Measurements from ENCODE around the gene RPAP3. TPM values are rescaled to one million over a fixed set of nuclear protein-coding genes. Genes with fewer than 3 reads are reported as not detected.

RPAP3 gene
- total and polyA plus RNA-seq, 2 experiments from 2014 or later: 31.4 to 69.9 TPM

DNA sequence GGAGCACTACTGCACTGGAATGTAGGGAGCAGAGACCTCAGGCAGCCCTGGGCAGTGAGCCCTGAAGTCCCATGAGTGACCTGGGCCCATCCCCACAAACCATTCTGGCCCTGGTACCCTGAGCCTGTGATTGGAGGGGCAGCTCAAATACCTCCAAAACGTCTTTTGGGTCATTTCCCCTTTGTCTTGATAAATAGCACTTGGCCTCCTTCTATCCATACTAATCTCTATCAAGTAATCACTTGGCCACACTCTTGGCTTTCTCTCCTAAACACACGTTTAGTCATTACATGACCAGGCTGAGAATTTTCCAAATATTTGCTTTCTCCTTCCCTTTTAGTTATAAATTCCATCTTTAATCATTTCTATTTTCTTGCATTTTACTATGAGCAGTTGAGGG, 91.3 kb downstream of the RPAP3 start (continued):
- TF ChIP-seq, protein P1, sequence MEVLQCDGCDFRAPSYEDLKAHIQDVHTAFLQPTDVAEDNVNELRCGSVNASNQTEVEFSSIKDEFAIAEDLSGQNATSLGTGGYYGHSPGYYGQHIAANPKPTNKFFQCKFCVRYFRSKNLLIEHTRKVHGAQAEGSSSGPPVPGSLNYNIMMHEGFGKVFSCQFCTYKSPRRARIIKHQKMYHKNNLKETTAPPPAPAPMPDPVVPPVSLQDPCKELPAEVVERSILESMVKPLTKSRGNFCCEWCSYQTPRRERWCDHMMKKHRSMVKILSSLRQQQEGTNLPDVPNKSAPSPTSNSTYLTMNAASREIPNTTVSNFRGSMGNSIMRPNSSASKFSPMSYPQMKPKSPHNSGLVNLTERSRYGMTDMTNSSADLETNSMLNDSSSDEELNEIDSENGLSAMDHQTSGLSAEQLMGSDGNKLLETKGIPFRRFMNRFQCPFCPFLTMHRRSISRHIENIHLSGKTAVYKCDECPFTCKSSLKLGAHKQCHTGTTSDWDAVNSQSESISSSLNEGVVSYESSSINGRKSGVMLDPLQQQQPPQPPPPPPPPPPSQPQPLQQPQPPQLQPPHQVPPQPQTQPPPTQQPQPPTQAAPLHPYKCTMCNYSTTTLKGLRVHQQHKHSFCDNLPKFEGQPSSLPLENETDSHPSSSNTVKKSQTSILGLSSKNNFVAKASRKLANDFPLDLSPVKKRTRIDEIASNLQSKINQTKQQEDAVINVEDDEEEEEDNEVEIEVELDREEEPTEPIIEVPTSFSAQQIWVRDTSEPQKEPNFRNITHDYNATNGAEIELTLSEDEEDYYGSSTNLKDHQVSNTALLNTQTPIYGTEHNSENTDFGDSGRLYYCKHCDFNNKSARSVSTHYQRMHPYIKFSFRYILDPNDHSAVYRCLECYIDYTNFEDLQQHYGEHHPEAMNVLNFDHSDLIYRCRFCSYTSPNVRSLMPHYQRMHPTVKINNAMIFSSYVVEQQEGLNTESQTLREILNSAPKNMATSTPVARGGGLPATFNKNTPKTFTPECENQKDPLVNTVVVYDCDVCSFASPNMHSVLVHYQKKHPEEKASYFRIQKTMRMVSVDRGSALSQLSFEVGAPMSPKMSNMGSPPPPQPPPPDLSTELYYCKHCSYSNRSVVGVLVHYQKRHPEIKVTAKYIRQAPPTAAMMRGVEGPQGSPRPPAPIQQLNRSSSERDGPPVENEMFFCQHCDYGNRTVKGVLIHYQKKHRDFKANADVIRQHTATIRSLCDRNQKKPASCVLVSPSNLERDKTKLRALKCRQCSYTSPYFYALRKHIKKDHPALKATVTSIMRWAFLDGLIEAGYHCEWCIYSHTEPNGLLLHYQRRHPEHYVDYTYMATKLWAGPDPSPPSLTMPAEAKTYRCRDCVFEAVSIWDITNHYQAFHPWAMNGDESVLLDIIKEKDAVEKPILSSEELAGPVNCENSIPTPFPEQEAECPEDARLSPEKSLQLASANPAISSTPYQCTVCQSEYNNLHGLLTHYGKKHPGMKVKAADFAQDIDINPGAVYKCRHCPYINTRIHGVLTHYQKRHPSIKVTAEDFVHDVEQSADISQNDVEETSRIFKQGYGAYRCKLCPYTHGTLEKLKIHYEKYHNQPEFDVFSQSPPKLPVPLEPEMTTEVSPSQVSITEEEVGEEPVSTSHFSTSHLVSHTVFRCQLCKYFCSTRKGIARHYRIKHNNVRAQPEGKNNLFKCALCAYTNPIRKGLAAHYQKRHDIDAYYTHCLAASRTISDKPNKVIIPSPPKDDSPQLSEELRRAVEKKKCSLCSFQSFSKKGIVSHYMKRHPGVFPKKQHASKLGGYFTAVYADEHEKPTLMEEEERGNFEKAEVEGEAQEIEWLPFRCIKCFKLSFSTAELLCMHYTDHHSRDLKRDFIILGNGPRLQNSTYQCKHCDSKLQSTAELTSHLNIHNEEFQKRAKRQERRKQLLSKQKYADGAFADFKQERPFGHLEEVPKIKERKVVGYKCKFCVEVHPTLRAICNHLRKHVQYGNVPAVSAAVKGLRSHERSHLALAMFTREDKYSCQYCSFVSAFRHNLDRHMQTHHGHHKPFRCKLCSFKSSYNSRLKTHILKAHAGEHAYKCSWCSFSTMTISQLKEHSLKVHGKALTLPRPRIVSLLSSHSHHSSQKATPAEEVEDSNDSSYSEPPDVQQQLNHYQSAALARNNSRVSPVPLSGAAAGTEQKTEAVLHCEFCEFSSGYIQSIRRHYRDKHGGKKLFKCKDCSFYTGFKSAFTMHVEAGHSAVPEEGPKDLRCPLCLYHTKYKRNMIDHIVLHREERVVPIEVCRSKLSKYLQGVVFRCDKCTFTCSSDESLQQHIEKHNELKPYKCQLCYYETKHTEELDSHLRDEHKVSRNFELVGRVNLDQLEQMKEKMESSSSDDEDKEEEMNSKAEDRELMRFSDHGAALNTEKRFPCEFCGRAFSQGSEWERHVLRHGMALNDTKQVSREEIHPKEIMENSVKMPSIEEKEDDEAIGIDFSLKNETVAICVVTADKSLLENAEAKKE (CRISPR knock-in tag; IDR thresholded peaks at IDR 0.05): no peak

DNA sequence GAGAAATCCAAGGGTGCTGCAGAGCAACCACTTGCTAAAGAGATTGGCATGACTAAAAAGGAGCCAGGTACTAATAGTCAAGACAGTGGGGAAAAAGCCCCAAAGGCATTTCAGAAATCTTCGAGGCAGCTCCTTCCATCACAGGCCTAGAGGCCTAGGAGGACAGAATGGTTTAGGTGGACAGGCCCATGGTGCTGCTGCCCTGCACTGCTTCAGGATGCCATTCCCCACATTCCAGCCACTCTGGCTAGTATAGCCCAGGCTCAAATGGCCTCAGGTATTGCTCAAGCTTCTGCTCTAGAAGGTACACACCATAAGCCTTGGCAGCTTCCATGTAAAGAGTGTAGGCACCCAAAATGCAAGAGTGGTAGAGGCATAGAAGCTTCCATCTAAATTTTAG, 92.9 kb downstream of the RPAP3 start:
- H3K4me2 ChIP-seq: no peak overlapping the region
- H3F3A ChIP-seq (replicated peaks; ENCODE audit: low read depth): no peaks in the 10 kb centered on the region
- H3K9me3 Mint-ChIP-seq: peaks cover 46% of the 10 kb centered on the region
- no peaks in the 10 kb centered on the region for H3K4me1 ChIP-seq (ENCODE audit: insufficient read depth)
- no peaks in the 10 kb centered on the region for H4K20me1 ChIP-seq (replicated peaks; ENCODE audit: insufficient read depth)
- DNase-seq (ENCODE audit: low spot score) (peak; percentile 20), ATAC-seq (no peak)
- H3K36me3 Mint-ChIP-seq (ENCODE audit: low read depth): peaks cover 51% of the 10 kb centered on the region
- no peak overlapping the region for H3K4me3 Mint-ChIP-seq
- no peak overlapping the region for H3K27ac ChIP-seq (ENCODE audit: low read depth)
- 0 out of 3 replicates have a peak, but pooled peaks cover 4% of the 10 kb centered on the region for H3K4me1 Mint-ChIP-seq
- no peak overlapping the region for H2AFZ ChIP-seq
- H3K79me2 ChIP-seq (replicated peaks; ENCODE audit: insufficient read depth): no peaks in the 10 kb centered on the region
- no peaks in the 10 kb centered on the region for H3K27me3 ChIP-seq (ENCODE audit: insufficient read depth)
- H3K27me3 Mint-ChIP-seq (ENCODE audit: insufficient read depth, low read depth, poor library complexity): peaks cover 5% of the 10 kb centered on the region
- no peaks in the 10 kb centered on the region for H3K9me2 ChIP-seq (ENCODE audit: insufficient read depth)
- H3K27ac Mint-ChIP-seq: no peak overlapping the region
- no peaks in the 10 kb centered on the region; the same call in none of the 2 replicates for H3K36me3 ChIP-seq (ENCODE audit: insufficient read depth)
- H3K4me3 ChIP-seq: no peak overlapping the region
- TF ChIP-seq EZH2 (IDR thresholded peaks at IDR 0.05; ENCODE audit: low read depth, unreplicated experiment): no peak
- TF ChIP-seq, protein P2, sequence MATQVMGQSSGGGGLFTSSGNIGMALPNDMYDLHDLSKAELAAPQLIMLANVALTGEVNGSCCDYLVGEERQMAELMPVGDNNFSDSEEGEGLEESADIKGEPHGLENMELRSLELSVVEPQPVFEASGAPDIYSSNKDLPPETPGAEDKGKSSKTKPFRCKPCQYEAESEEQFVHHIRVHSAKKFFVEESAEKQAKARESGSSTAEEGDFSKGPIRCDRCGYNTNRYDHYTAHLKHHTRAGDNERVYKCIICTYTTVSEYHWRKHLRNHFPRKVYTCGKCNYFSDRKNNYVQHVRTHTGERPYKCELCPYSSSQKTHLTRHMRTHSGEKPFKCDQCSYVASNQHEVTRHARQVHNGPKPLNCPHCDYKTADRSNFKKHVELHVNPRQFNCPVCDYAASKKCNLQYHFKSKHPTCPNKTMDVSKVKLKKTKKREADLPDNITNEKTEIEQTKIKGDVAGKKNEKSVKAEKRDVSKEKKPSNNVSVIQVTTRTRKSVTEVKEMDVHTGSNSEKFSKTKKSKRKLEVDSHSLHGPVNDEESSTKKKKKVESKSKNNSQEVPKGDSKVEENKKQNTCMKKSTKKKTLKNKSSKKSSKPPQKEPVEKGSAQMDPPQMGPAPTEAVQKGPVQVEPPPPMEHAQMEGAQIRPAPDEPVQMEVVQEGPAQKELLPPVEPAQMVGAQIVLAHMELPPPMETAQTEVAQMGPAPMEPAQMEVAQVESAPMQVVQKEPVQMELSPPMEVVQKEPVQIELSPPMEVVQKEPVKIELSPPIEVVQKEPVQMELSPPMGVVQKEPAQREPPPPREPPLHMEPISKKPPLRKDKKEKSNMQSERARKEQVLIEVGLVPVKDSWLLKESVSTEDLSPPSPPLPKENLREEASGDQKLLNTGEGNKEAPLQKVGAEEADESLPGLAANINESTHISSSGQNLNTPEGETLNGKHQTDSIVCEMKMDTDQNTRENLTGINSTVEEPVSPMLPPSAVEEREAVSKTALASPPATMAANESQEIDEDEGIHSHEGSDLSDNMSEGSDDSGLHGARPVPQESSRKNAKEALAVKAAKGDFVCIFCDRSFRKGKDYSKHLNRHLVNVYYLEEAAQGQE (IDR thresholded peaks at IDR 0.05; ENCODE audit: unreplicated experiment): no peak
- TF ChIP-seq EZH2phosphoT487 (IDR thresholded peaks at IDR 0.05; ENCODE audit: unreplicated experiment): no peak
- TF ChIP-seq STAT1 (IDR thresholded peaks at IDR 0.05; ENCODE audit: unreplicated experiment): no peak
- TF ChIP-seq ZNF331 (CRISPR knock-in tag; IDR thresholded peaks at IDR 0.05; ENCODE audit: low read depth): no peak
- TF ChIP-seq, protein P1 (CRISPR knock-in tag; IDR thresholded peaks at IDR 0.05): no peak

All from GM23338 (cell line).